Endothelial cell of umbilical vein (primary cell): ENCODE results near the gene RBP4. TPM values are rescaled to one million over a fixed set of nuclear protein-coding genes. Genes with fewer than 3 reads are reported as not detected.

Experiments used
- BruUV-seq: library from RNA; stranded (reverse); fragments of 400-500 nt; replicated peaks from 2 replicates; lab custom pipeline; 2021; lab: Mats Ljungman, UMichigan
- CTCF ChIA-PET: fragments of 300-600, 350-600 bp; sonication (Branson Sonifier 250); formaldehyde crosslinking; loops from one replicate; lab custom pipeline; 2021; ENCODE audit warnings: antibody characterized with exemption, inconsistent platforms; lab: Charles Lee
- POLR2A ChIA-PET: fragments of 300-600, 350-600 bp; sonication (Branson Sonifier 250); formaldehyde crosslinking; loops from one replicate; lab custom pipeline; 2021; ENCODE audit warnings: antibody characterized with exemption, inconsistent platforms; lab: Charles Lee
- DNase-seq: peaks from one replicate; pipeline ENCODE4 v3.0.0-alpha.2; 2011; ENCODE audit warnings: low read depth, low spot score
- FAIRE-seq: peaks from 2 replicates; lab custom pipeline; 2011; peaks lifted over from hg19 to GRCh38; lab: Jason Lieb, UNC
- H2AFZ ChIP-seq: 2 replicates; pipeline ENCODE4 v1.6.0; 2012; ENCODE audit warnings: low read depth, low read length, control low read depth, inconsistent platforms
- H3K27ac ChIP-seq: 2 replicates; pipeline ENCODE4 v1.5.1; 2011; ENCODE audit warnings: low read depth, mild to moderate bottlenecking, control low read depth, low read length, moderate library complexity; ENCODE audit not compliant: insufficient read depth
- H3K27me3 ChIP-seq, 2 experiments: 2 replicates each; pipeline versions ENCODE4 v1.6.0 to v1.6.1; 2011; ENCODE audit warnings: low read length in 2 of 2, mixed read lengths in 1 of 2; ENCODE audit not compliant: control insufficient read depth in 2 of 2, insufficient read depth in 2 of 2
- H3K36me3 ChIP-seq, 2 experiments: 2 replicates in 1 of 2; 3 replicates in 1 of 2; pipeline ENCODE4 v1.5.1; 2011; ENCODE audit warnings: low read length in 2 of 2, mild to moderate bottlenecking in 1 of 2, moderate library complexity in 1 of 2; ENCODE audit not compliant: control insufficient read depth in 2 of 2, insufficient read depth in 2 of 2; ENCODE audit errors: extremely low read depth in 1 of 2
- H3K4me1 ChIP-seq: 3 replicates; pipeline ENCODE4 v1.5.1; 2011; ENCODE audit warnings: mild to moderate bottlenecking, low read length; ENCODE audit not compliant: control insufficient read depth, insufficient read depth; ENCODE audit errors: extremely low read depth
- H3K4me2 ChIP-seq: 2 replicates; pipeline ENCODE4 v1.6.1; 2011; ENCODE audit warnings: low read length, control low read depth, mixed read lengths; ENCODE audit not compliant: insufficient read depth
- H3K4me3 ChIP-seq, 3 experiments: fragments of 200-600 bp in 1 of 3; sonication (generic), shearing (Covaris generic) in 1 of 3; replicated peaks in 1 of 3; 2 replicates each; pipeline ENCODE4 v1.5.1; 2011 to 2016; ENCODE audit warnings: control low read depth in 3 of 3, low read length in 3 of 3, mild to moderate bottlenecking in 2 of 3, inconsistent platforms in 1 of 3, low read depth in 1 of 3, moderate library complexity in 1 of 3; ENCODE audit not compliant: insufficient read depth in 1 of 3
- H3K79me2 ChIP-seq: 2 replicates; pipeline ENCODE4 v1.6.0; 2012; ENCODE audit warnings: low read length, inconsistent platforms; ENCODE audit not compliant: control insufficient read depth, insufficient read depth
- H3K9ac ChIP-seq: replicated peaks from 2 replicates; pipeline ENCODE3; 2011; ENCODE audit warnings: low read length, control low read depth; ENCODE audit not compliant: insufficient read depth; ENCODE audit errors: extremely low read depth
- H3K9me1 ChIP-seq: replicated peaks from 3 replicates; pipeline ENCODE4 v1.6.0; 2011; ENCODE audit warnings: mild to moderate bottlenecking, low read length; ENCODE audit not compliant: control insufficient read depth, insufficient read depth; ENCODE audit errors: extremely low read depth
- H3K9me3 ChIP-seq: replicated peaks from 2 replicates; pipeline ENCODE4 v1.5.1; 2012; ENCODE audit warnings: low read length, inconsistent platforms; ENCODE audit not compliant: control insufficient read depth, insufficient read depth
- H4K20me1 ChIP-seq: replicated peaks from 2 replicates; pipeline ENCODE3; 2011; ENCODE audit warnings: mild to moderate bottlenecking, low read length; ENCODE audit not compliant: control insufficient read depth, insufficient read depth; ENCODE audit errors: extremely low read depth
- CTCF ChIP-seq, 2 donors: IDR thresholded peaks; 1 replicate in 1 of 2; 2 replicates in 1 of 2; pipeline ENCODE4 v1.5.1; 2011; ENCODE audit warnings: low read length in 2 of 2, mild to moderate bottlenecking in 2 of 2, moderate library complexity in 2 of 2, control low read depth in 1 of 2, inconsistent platforms in 1 of 2, low read depth in 1 of 2; ENCODE audit not compliant: insufficient read depth in 1 of 2; ENCODE audit errors: extremely low read depth in 1 of 2
- EZH2 ChIP-seq: IDR thresholded peaks from 2 replicates; pipeline ENCODE4 v1.6.1; 2012; ENCODE audit warnings: borderline replicate concordance, low read depth, mild to moderate bottlenecking, moderate library complexity, low read length, inconsistent platforms; ENCODE audit not compliant: severe bottlenecking
- FOS ChIP-seq: IDR thresholded peaks from 2 replicates; pipeline ENCODE4 v1.6.1; 2011; ENCODE audit warnings: mild to moderate bottlenecking, low read length, moderate library complexity, borderline replicate concordance; ENCODE audit not compliant: insufficient read depth
- GATA2 ChIP-seq: IDR thresholded peaks from 2 replicates; pipeline ENCODE4 v1.7.0; 2011; ENCODE audit warnings: low read depth, mild to moderate bottlenecking, moderate library complexity, mixed read lengths, low read length; ENCODE audit not compliant: insufficient read length, insufficient read depth
- JUN ChIP-seq: IDR thresholded peaks from 2 replicates; pipeline ENCODE4 v1.6.1; 2011; ENCODE audit warnings: borderline replicate concordance, low read depth; ENCODE audit not compliant: insufficient read length, insufficient read depth
- MAX ChIP-seq: IDR thresholded peaks from 2 replicates; pipeline ENCODE4 v1.6.1; 2011; ENCODE audit not compliant: insufficient read depth, insufficient read length
- MYC ChIP-seq: IDR thresholded peaks from one replicate; pipeline ENCODE4 v1.6.1; 2011; ENCODE audit warnings: mild to moderate bottlenecking, low read depth, low read length
- POLR2A ChIP-seq: IDR thresholded peaks from 2 replicates; pipeline ENCODE4 v1.6.1; 2012; ENCODE audit warnings: low read depth, mild to moderate bottlenecking, control low read depth, low read length
- POLR2AphosphoS5 ChIP-seq: IDR thresholded peaks from 2 replicates; pipeline ENCODE4 v1.6.1; 2012; ENCODE audit warnings: low read depth, mild to moderate bottlenecking, control low read depth, low read length, moderate library complexity; ENCODE audit not compliant: insufficient read depth
- dilution Hi-C: fragments of 300-500 bp; cut with MboI; formaldehyde crosslinking; loops from one replicate; pipeline ENCODE4 v1.15.0; 2019; ENCODE audit warnings: low sequenced_read_pairs; ENCODE audit not compliant: extremely low pct_ligation_motif_present
- intact Hi-C: fragments of 100-400 bp; cut with micrococcal nuclease; formaldehyde crosslinking; loops from one replicate; pipeline ENCODE4 v1.10.0; 2022
- polyA plus RNA-seq, 4 experiments: library from polyadenylated mRNA; depleted of rRNA in 3 of 4; stranded (reverse) in 3 of 4; unstranded in 1 of 4; fragments of >200 nt; gene quantifications; 2 replicates each; pipeline versions ENCODE4 v1.2.1 to v1.2.3, GENCODE V29; 2011 to 2012; ENCODE audit warnings: missing spikeins in 1 of 4
- total RNA-seq: library from RNA; stranded (reverse); gene quantifications from 2 replicates; pipeline ENCODE4 v1.2.3, GENCODE V29; 2021

RBP4 gene
- total and polyA plus RNA-seq, 2 donors (not counting 3 experiments of a cell fraction or from before 2014, with no cell fraction given), result not detected

GRCh38 chr10:93599778-93600177 lies 1.3 kb downstream of the RBP4 start:
- no peaks in the 10 kb centered on the region for H3K36me3 ChIP-seq
- intact Hi-C loops (no loop called here), dilution Hi-C loops (no loop called here)
- no peak overlapping the region for H3K4me3 ChIP-seq
- ChIA-PET CTCF (interaction anchor here (0.9 kb wide), 1 partner anchor 45 kb away, joined by 3 read pairs; no protein-coding TSS in a partner anchor), POLR2A (no interaction called here)
- no peak overlapping the region for H2AFZ ChIP-seq
- BruUV-seq, result no TSS peak
- no peak overlapping the region for H3K9ac ChIP-seq
- H3K4me1 ChIP-seq, result no peaks in the 10 kb centered on the region
- H3K27me3 ChIP-seq, result peaks cover 28 to 52% of the 10 kb centered on the region in 2 experiments
- TF ChIP-seq FOS (no peak), EZH2 (no peak), POLR2A (no peak), CTCF (IDR thresholded peaks at IDR 0.05; ENCODE audit: extremely low read depth in 1 of 2, insufficient read depth in 1 of 2, low read depth in 1 of 2, low read length in 2 of 2) (no peak), MYC (no peak), JUN (no peak), GATA2 (no peak), MAX (no peak), POLR2AphosphoS5 (no peak)
- H3K4me2 ChIP-seq, result no peak overlapping the region
- DNase-seq (no peak), FAIRE-seq (no peak)
- no peaks in the 10 kb centered on the region for H4K20me1 ChIP-seq
- H3K27ac ChIP-seq, result no peak overlapping the region
- no peaks in the 10 kb centered on the region for H3K79me2 ChIP-seq
- no peaks in the 10 kb centered on the region for H3K9me3 ChIP-seq
- no peaks in the 10 kb centered on the region for H3K9me1 ChIP-seq
